RWPE2 (cell line): ENCODE results near the gene TMEM131L.

ENCODE experiments used
- ATAC-seq: fragments of 200-7000 bp; cut with Tn5 transposase; 3 replicates; pipeline ENCODE4 v1.9.1; 2021; ENCODE audit warnings: low read depth
- DNase-seq: peaks from one replicate; pipeline ENCODE4 v3.0.0-alpha.2; 2020; ENCODE audit warnings: low spot score
- H3K27ac ChIP-seq: fragments of 450-650 bp; 2 replicates; pipeline ENCODE4 v1.5.1; 2017; ENCODE audit warnings: mild to moderate bottlenecking; ENCODE audit not compliant: poor library complexity, severe bottlenecking
- H3K27me3 ChIP-seq: fragments of 250-450 bp; sonication (Bioruptor Pico); 2 replicates; pipeline ENCODE4 v1.5.1; 2021; ENCODE audit warnings: mild to moderate bottlenecking, moderate library complexity; ENCODE audit not compliant: insufficient read depth, poor library complexity, severe bottlenecking
- H3K36me3 ChIP-seq: fragments of 250-450 bp; sonication (Bioruptor Pico); 2 replicates; pipeline ENCODE4 v1.5.1; 2020; ENCODE audit warnings: low read depth, mild to moderate bottlenecking, moderate library complexity
- H3K4me1 ChIP-seq: fragments of 250-450 bp; sonication (Bioruptor Pico); 2 replicates; pipeline ENCODE4 v1.5.1; 2021; ENCODE audit warnings: mild to moderate bottlenecking, moderate library complexity; ENCODE audit not compliant: insufficient read depth, poor library complexity, severe bottlenecking
- H3K4me3 ChIP-seq: fragments of 250-450 bp; sonication (Bioruptor Pico); 2 replicates; pipeline ENCODE4 v1.5.1; 2021; ENCODE audit warnings: mild to moderate bottlenecking, moderate library complexity; ENCODE audit not compliant: severe bottlenecking
- H3K9me3 ChIP-seq: fragments of 250-450 bp; sonication (Bioruptor Pico); 2 replicates; pipeline ENCODE4 v1.5.1; 2021; ENCODE audit warnings: mild to moderate bottlenecking, moderate library complexity; ENCODE audit not compliant: severe bottlenecking
- CTCF ChIP-seq: fragments of 450-650 bp; IDR thresholded peaks from one replicate; pipeline ENCODE4 v1.5.1; 2017; ENCODE audit warnings: mild to moderate bottlenecking, moderate library complexity; ENCODE audit not compliant: poor library complexity, severe bottlenecking

TMEM131L gene

GRCh38 chr4:153464068-153464467, 2.1 kb upstream of the TMEM131L start:
- no peak overlapping the region for H3K27ac ChIP-seq
- peaks cover 22% of the 10 kb centered on the region for H3K4me1 ChIP-seq
- no peaks in the 10 kb centered on the region for H3K36me3 ChIP-seq
- no peak for TF ChIP-seq CTCF
- no peak overlapping the region for H3K4me3 ChIP-seq
- DNase-seq (no peak), ATAC-seq (no peak)
- no peaks in the 10 kb centered on the region for H3K9me3 ChIP-seq
- H3K27me3 ChIP-seq: no peaks in the 10 kb centered on the region

GRCh38 chr4:153465140-153465539, 1.0 kb upstream of the TMEM131L start:
- H3K36me3 ChIP-seq: no peaks in the 10 kb centered on the region
- H3K4me1 ChIP-seq: peaks cover 26% of the 10 kb centered on the region
- H3K27ac ChIP-seq: peak overlapping the region; percentile 39
- ATAC-seq: no peak
- DNase-seq: no peak
- H3K4me3 ChIP-seq: no peak overlapping the region
- no peaks in the 10 kb centered on the region for H3K9me3 ChIP-seq
- no peak for TF ChIP-seq CTCF
- no peaks in the 10 kb centered on the region for H3K27me3 ChIP-seq

GRCh38 chr4:153465615-153466080, 512 bp upstream of the TMEM131L start:
- H3K9me3 ChIP-seq: no peaks in the 10 kb centered on the region
- no peaks in the 10 kb centered on the region for H3K27me3 ChIP-seq
- peak overlapping the region; percentile 74 for H3K4me3 ChIP-seq
- H3K27ac ChIP-seq: peak overlapping the region; percentile 39
- H3K36me3 ChIP-seq: no peaks in the 10 kb centered on the region
- ATAC-seq: peak; percentile 37
- H3K4me1 ChIP-seq: peaks cover 26% of the 10 kb centered on the region
- no peak for DNase-seq
- TF ChIP-seq CTCF: peak; percentile 40

GRCh38 chr4:153466949-153467896, 1.1 kb downstream of the TMEM131L start:
- no peaks in the 10 kb centered on the region for H3K27me3 ChIP-seq
- H3K9me3 ChIP-seq: no peaks in the 10 kb centered on the region
- no peak for DNase-seq
- TF ChIP-seq CTCF: no peak
- no peaks in the 10 kb centered on the region for H3K36me3 ChIP-seq
- peak overlapping the region; percentile 39 for H3K27ac ChIP-seq
- peak overlapping the region; percentile 74 for H3K4me3 ChIP-seq
- H3K4me1 ChIP-seq: peaks cover 37% of the 10 kb centered on the region
- peak; percentile 26 for ATAC-seq

- peaks cover 37% of the 10 kb centered on the region for H3K4me1 ChIP-seq
- H3K9me3 ChIP-seq: no peaks in the 10 kb centered on the region
- TF ChIP-seq CTCF: no peak
- H3K27me3 ChIP-seq: no peaks in the 10 kb centered on the region
- no peaks in the 10 kb centered on the region for H3K36me3 ChIP-seq
- DNase-seq (no peak), ATAC-seq (no peak)
- H3K4me3 ChIP-seq: peak overlapping the region; percentile 74
- peak overlapping the region; percentile 39 for H3K27ac ChIP-seq
Measured at GRCh38 chr4:153467897-153468262, 1.7 kb downstream of the TMEM131L start.
